K562 (cell line): ENCODE measurements around the gene CTAGE1. TPM values are rescaled to one million over a fixed set of nuclear protein-coding genes. Genes with fewer than 3 reads are reported as not detected.

Experiments used
- ARNT ChIP-seq, 2 experiments: fragments of 450-650 bp; IDR thresholded peaks; 2 replicates each; pipeline ENCODE4 v1.6.1; 2016; ENCODE audit warnings: mild to moderate bottlenecking in 1 of 2
- HDAC2 ChIP-seq: fragments of 450-650 bp; IDR thresholded peaks from 2 replicates; pipeline ENCODE4 v1.6.1; 2016; ENCODE audit warnings: mild to moderate bottlenecking
- HEY1 ChIP-seq: fragments of 250-450 bp; sonication (Bioruptor Pico); IDR thresholded peaks from 2 replicates; pipeline ENCODE4 v1.5.0; 2020; ENCODE audit warnings: mild to moderate bottlenecking, moderate library complexity, borderline replicate concordance
- HLTF ChIP-seq: fragments of 450-650 bp; IDR thresholded peaks from 2 replicates; pipeline ENCODE4 v1.6.1; 2016
- MEIS2 ChIP-seq: fragments of 450-650 bp; IDR thresholded peaks from 2 replicates; pipeline ENCODE4 v1.6.1; 2014; ENCODE audit warnings: mild to moderate bottlenecking; ENCODE audit not compliant: partially characterized antibody
- NUFIP1 ChIP-seq: fragments of 450-650 bp; IDR thresholded peaks from 2 replicates; pipeline ENCODE4 v1.6.1; 2018; ENCODE audit not compliant: partially characterized antibody
- PYGO2 ChIP-seq: fragments of 450-650 bp; IDR thresholded peaks from 2 replicates; pipeline ENCODE4 v1.6.1; 2016; ENCODE audit warnings: mild to moderate bottlenecking, missing genetic modification characterization, moderate library complexity, missing compliant biosample characterization
- RBBP5 ChIP-seq: fragments of 200-600 bp; sonication (generic); IDR thresholded peaks from 2 replicates; pipeline ENCODE4 v1.6.1; 2012; ENCODE audit warnings: borderline replicate concordance, mild to moderate bottlenecking, low read length, control low read depth, inconsistent platforms; ENCODE audit not compliant: insufficient read depth, poor library complexity, severe bottlenecking
- ZNF133 ChIP-seq: fragments of 250-450 bp; sonication (Bioruptor Pico); IDR thresholded peaks from 2 replicates; pipeline ENCODE4 v1.4.0; 2020; ENCODE audit warnings: mild to moderate bottlenecking
- polyA plus RNA-seq, 8 experiments: library from polyadenylated mRNA; depleted of rRNA in 4 of 8; stranded (reverse) in 5 of 8; unstranded in 3 of 8; fragments of >200 nt; fragmentation: Nextera tagmentation in 2 of 8; fragmentation: Illumina TruSeq in 1 of 8; extraction: Ambion mirVana in 2 of 8; extraction: Trizol in 1 of 8; gene quantifications; 2 replicates each; pipeline versions ENCODE4 v1.2.1 to v1.2.3, GENCODE V29; 2011 to 2014; ENCODE audit warnings: inconsistent platforms in 1 of 8, missing spikeins in 1 of 8
- total RNA-seq, 7 experiments: library from RNA; depleted of rRNA in 6 of 7; stranded (reverse); fragments of >200 nt in 6 of 7; fragmentation: Illumina TruSeq in 2 of 7; extraction: Trizol in 2 of 7; gene quantifications; 2 replicates each; pipeline versions ENCODE4 v1.2.1 to v1.2.3, GENCODE V29; 2011 to 2021; ENCODE audit warnings: low replicate concordance in 1 of 7
- TF ChIP-seq, protein P1 (sequence below), 2 experiments: fragments of 450-650 bp in 1 of 2; sonication (generic) in 1 of 2; formaldehyde crosslinking in 1 of 2; IDR thresholded peaks; 2 replicates each; pipeline versions ENCODE4 v1.7.1 to v1.9.0; 2016 to 2022; ENCODE audit warnings: inconsistent platforms in 1 of 2, mild to moderate bottlenecking in 1 of 2, missing genetic modification reagents in 1 of 2
- TF ChIP-seq, protein P2 (sequence below), 2 experiments: fragments of 250-450 bp in 1 of 2; fragments of 450-650 bp in 1 of 2; sonication (Bioruptor Pico) in 1 of 2; IDR thresholded peaks; 2 replicates each; pipeline versions ENCODE4 v1.6.1 to v1.8.0; 2016 to 2021; ENCODE audit warnings: mild to moderate bottlenecking in 2 of 2, moderate library complexity in 2 of 2, missing compliant biosample characterization in 1 of 2, missing genetic modification characterization in 1 of 2
- TF ChIP-seq, protein P3 (sequence below): sonication (generic); formaldehyde crosslinking; IDR thresholded peaks from 2 replicates; pipeline ENCODE4 v1.8.0; 2022; ENCODE audit warnings: missing genetic modification reagents, mild to moderate bottlenecking, moderate library complexity, borderline replicate concordance

CTAGE1 gene
- total and polyA plus RNA-seq, 9 of the 15 experiments (the other 6 are each of a cell fraction or from before 2014, with no cell fraction given): not detected

DNA sequence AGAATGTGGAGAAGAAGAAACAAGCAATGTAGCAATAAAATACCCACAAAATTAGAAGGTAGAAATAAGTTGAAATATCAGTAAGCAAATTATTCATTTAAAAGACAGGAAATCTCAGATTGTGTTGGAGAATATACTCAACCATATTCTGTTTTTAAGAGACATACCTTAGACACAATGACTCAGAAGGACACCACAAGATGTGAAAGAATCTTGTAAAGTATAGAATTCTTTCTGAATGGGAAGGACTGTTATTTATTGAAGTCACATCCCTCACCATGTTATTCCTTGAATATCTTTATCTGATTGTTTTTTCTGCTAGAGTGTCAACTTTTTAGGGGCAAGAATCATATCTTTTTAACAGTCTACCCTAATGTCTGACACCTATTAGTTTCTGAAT, 50.4 kb downstream of the CTAGE1 start (continued):
- TF ChIP-seq ARNT (IDR thresholded peaks at IDR 0.05): no peak
- TF ChIP-seq ZNF133 (CRISPR knock-in tag): no peak
- TF ChIP-seq, protein P1, sequence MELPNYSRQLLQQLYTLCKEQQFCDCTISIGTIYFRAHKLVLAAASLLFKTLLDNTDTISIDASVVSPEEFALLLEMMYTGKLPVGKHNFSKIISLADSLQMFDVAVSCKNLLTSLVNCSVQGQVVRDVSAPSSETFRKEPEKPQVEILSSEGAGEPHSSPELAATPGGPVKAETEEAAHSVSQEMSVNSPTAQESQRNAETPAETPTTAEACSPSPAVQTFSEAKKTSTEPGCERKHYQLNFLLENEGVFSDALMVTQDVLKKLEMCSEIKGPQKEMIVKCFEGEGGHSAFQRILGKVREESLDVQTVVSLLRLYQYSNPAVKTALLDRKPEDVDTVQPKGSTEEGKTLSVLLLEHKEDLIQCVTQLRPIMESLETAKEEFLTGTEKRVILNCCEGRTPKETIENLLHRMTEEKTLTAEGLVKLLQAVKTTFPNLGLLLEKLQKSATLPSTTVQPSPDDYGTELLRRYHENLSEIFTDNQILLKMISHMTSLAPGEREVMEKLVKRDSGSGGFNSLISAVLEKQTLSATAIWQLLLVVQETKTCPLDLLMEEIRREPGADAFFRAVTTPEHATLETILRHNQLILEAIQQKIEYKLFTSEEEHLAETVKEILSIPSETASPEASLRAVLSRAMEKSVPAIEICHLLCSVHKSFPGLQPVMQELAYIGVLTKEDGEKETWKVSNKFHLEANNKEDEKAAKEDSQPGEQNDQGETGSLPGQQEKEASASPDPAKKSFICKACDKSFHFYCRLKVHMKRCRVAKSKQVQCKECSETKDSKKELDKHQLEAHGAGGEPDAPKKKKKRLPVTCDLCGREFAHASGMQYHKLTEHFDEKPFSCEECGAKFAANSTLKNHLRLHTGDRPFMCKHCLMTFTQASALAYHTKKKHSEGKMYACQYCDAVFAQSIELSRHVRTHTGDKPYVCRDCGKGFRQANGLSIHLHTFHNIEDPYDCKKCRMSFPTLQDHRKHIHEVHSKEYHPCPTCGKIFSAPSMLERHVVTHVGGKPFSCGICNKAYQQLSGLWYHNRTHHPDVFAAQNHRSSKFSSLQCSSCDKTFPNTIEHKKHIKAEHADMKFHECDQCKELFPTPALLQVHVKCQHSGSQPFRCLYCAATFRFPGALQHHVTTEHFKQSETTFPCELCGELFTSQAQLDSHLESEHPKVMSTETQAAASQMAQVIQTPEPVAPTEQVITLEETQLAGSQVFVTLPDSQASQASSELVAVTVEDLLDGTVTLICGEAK (IDR thresholded peaks at IDR 0.05): no peak
- TF ChIP-seq, protein P1 (CRISPR knock-in tag; IDR thresholded peaks at IDR 0.05): no peak
- no peak for TF ChIP-seq HLTF
- TF ChIP-seq, protein P2, sequence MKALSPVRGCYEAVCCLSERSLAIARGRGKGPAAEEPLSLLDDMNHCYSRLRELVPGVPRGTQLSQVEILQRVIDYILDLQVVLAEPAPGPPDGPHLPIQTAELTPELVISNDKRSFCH (CRISPR knock-in tag; IDR thresholded peaks at IDR 0.05): no peak
- TF ChIP-seq, protein P2 (tag; IDR thresholded peaks at IDR 0.05): no peak
- no peak for TF ChIP-seq NUFIP1
- TF ChIP-seq MEIS2: no peak
- no peak for TF ChIP-seq HEY1 (CRISPR knock-in tag)
- no peak for TF ChIP-seq RBBP5
- TF ChIP-seq, protein P3, sequence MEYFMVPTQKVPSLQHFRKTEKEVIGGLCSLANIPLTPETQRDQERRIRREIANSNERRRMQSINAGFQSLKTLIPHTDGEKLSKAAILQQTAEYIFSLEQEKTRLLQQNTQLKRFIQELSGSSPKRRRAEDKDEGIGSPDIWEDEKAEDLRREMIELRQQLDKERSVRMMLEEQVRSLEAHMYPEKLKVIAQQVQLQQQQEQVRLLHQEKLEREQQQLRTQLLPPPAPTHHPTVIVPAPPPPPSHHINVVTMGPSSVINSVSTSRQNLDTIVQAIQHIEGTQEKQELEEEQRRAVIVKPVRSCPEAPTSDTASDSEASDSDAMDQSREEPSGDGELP (CRISPR knock-in tag): no peak
- no peak for TF ChIP-seq HDAC2
- TF ChIP-seq PYGO2 (tag): no peak
- TF ChIP-seq, all 486 proteins: peak for 0
